IPS-18a (cell line): ENCODE data around the gene PVRIG.
"Not testable (repeated sequence)": the region's sequence is repeated elsewhere in the genome, so short reads cannot be mapped to it uniquely, and the experiment has no call there.

Experiments
- H3K27ac ChIP-seq: one replicate; pipeline ENCODE4 v1.5.1; 2013; ENCODE audit warnings: low read length
- H3K27me3 ChIP-seq: one replicate; pipeline ENCODE4 v1.6.1; 2013; ENCODE audit warnings: mild to moderate bottlenecking, low read length; ENCODE audit not compliant: control insufficient read depth, insufficient read depth
- H3K36me3 ChIP-seq: one replicate; pipeline ENCODE4 v1.6.1; 2013; ENCODE audit warnings: low read depth, low read length; ENCODE audit not compliant: control insufficient read depth
- H3K4me1 ChIP-seq: one replicate; pipeline ENCODE4 v1.6.1; 2013; ENCODE audit warnings: low read depth, low read length; ENCODE audit not compliant: control insufficient read depth
- H3K4me3 ChIP-seq: one replicate; pipeline ENCODE4 v1.5.1; 2013; ENCODE audit warnings: low read length
- H3K9ac ChIP-seq: one replicate; pipeline ENCODE4 v1.6.1; 2013; ENCODE audit warnings: mild to moderate bottlenecking, low read length, moderate library complexity
- H3K9me3 ChIP-seq: one replicate; pipeline ENCODE4 v1.6.1; 2013; ENCODE audit warnings: low read depth, low read length; ENCODE audit not compliant: control insufficient read depth

PVRIG gene

GRCh38 chr7:100220586-100221230, 959 bp downstream of the PVRIG start:
- no peaks in the 10 kb centered on the region for H3K4me1 ChIP-seq
- no peak overlapping the region for H3K9ac ChIP-seq
- no peaks in the 10 kb centered on the region for H3K9me3 ChIP-seq
- H3K36me3 ChIP-seq, result no peaks in the 10 kb centered on the region
- no peak overlapping the region for H3K27ac ChIP-seq
- no peak overlapping the region for H3K4me3 ChIP-seq
- H3K27me3 ChIP-seq, result no peaks in the 10 kb centered on the region

- no peaks in the 10 kb centered on the region for H3K27me3 ChIP-seq
- H3K4me3 ChIP-seq, result no peak overlapping the region
- H3K27ac ChIP-seq, result no peak overlapping the region
- H3K36me3 ChIP-seq, result no peaks in the 10 kb centered on the region
- H3K4me1 ChIP-seq, result no peaks in the 10 kb centered on the region
- no peak overlapping the region for H3K9ac ChIP-seq
- no peaks in the 10 kb centered on the region for H3K9me3 ChIP-seq
Measured at GRCh38 chr7:100221231-100221718, 1.5 kb downstream of the PVRIG start.

- no peaks in the 10 kb centered on the region for H3K36me3 ChIP-seq
- no peak overlapping the region for H3K4me3 ChIP-seq
- no peaks in the 10 kb centered on the region for H3K4me1 ChIP-seq
- no peaks in the 10 kb centered on the region for H3K27me3 ChIP-seq
- H3K27ac ChIP-seq, result no peak overlapping the region
- no peaks in the 10 kb centered on the region for H3K9me3 ChIP-seq
- no peak overlapping the region for H3K9ac ChIP-seq
Measured at GRCh38 chr7:100221767-100222444, 2.2 kb downstream of the PVRIG start.

GRCh38 chr7:100222445-100223132, 2.8 kb downstream of the PVRIG start:
- Histone ChIP-seq H3K27ac (no peak overlapping the region), H3K27me3 (no peaks in the 10 kb centered on the region), H3K4me3 (no peak overlapping the region), H3K9me3 (no peaks in the 10 kb centered on the region), H3K9ac (no peak overlapping the region), H3K36me3 (no peaks in the 10 kb centered on the region), H3K4me1 (no peaks in the 10 kb centered on the region)

- H3K36me3 ChIP-seq, H3K4me3 ChIP-seq, H3K4me1 ChIP-seq, H3K27me3 ChIP-seq, H3K27ac ChIP-seq, H3K9ac ChIP-seq, H3K9me3 ChIP-seq: not testable (repeated sequence)
Measured at GRCh38 chr7:100223376-100223927, 3.7 kb downstream of the PVRIG start.

- H3K4me3 ChIP-seq, H3K4me1 ChIP-seq: not testable (repeated sequence)
Measured at GRCh38 chr7:100224891-100225290, 5.1 kb downstream of the PVRIG start.

GRCh38 chr7:100234660-100235317, 15.0 kb downstream of the PVRIG start:
- not testable (repeated sequence) for H3K9ac ChIP-seq, H3K4me3 ChIP-seq, H3K9me3 ChIP-seq, H3K27ac ChIP-seq, H3K4me1 ChIP-seq, H3K36me3 ChIP-seq, H3K27me3 ChIP-seq

More at GRCh38 chr7:100224891-100225290, 5.1 kb downstream of the PVRIG start:
- H3K9ac ChIP-seq, H3K36me3 ChIP-seq, H3K27ac ChIP-seq, H3K9me3 ChIP-seq, H3K27me3 ChIP-seq: not testable (repeated sequence)

GRCh38 chr7:100239975-100240374, 20.2 kb downstream of the PVRIG start:
- H3K27ac ChIP-seq, H3K9ac ChIP-seq, H3K36me3 ChIP-seq, H3K27me3 ChIP-seq, H3K4me1 ChIP-seq, H3K4me3 ChIP-seq, H3K9me3 ChIP-seq: not testable (repeated sequence)

GRCh38 chr7:100243385-100243784, 23.6 kb downstream of the PVRIG start:
- H3K27me3 ChIP-seq, H3K4me1 ChIP-seq, H3K9me3 ChIP-seq, H3K9ac ChIP-seq, H3K4me3 ChIP-seq, H3K27ac ChIP-seq, H3K36me3 ChIP-seq: not testable (repeated sequence)

- H3K9ac ChIP-seq, H3K27ac ChIP-seq, H3K27me3 ChIP-seq, H3K36me3 ChIP-seq, H3K4me3 ChIP-seq, H3K9me3 ChIP-seq: not testable (repeated sequence)
- peaks cover 11% of the 10 kb centered on the region for H3K4me1 ChIP-seq
Measured at GRCh38 chr7:100244988-100245605, 25.3 kb downstream of the PVRIG start.
